GM19452 (cell line): Measurements from ENCODE around the gene ERC1.

Experiments used
- ATAC-seq: cut with Tn5 transposase; IDR thresholded peaks from one replicate; pipeline ENCODE4 v1.9.1; 2021; ENCODE audit not compliant: unreplicated experiment

The ERC1 gene

DNA sequence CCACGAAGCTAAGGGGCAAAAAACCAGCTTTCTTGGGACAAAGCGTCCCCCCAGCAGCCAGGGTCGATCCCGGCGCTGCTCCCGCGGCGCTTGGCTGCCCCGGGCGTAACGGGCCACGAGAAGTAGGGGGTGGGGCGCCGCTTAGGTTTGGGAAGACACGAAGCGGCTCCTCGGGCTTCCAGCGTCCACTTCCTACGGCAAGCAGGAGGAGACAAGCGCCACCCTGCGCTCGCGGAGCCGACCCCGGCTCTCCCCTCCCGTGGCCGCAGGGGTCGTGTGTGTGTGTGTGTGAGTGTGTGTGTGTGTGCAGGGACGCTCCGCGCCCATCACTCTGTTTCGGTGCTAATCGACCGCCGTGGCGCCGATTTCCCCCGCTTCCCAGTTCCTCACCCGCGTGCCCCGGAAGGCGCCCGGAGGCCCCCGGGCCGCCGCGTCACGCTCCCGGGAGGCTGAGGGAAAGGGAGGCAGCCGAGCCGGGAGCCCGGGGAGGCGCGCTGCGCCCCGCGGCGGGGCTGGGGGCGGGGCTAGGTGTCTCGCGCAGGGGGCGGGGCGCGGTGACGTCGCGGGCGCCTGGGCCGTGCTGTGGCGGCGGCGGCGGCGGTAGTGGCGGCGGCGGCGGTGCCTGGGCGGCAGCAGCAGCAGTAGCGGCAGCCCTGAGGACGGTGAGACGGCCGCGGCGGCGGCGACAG is at the start of gene ERC1:
ERC1 (plus strand) TSS at position 563 of the 689 bp plus-strand sequence. CDS start 36,681 bp downstream, outside the sequence.
- peak; percentile 81 for ATAC-seq

- ATAC-seq = no peak
Measured at GRCh38 chr12:943051-943450, 48.0 kb upstream of the ERC1 start.

DNA sequence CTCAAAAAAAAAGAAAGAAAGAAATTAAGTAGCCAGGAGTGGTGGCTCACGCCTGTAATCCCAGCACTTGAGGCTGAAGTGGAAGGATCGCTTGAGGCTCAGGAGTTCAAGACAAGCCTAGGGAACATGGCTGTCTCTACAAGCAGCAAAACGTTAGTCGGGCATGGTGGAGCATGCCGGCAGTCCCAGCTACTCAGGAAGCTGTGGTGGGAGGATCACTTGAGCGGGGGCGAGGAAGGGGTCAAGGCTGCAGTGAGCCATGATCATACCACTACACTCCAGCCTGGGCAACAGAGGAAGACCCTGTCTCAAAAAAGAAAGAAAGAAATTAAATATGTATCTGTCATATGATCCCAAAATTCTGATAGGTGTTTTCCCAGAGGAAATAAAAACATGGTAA is 46.8 kb upstream of the ERC1 start:
- ATAC-seq = no peak

DNA sequence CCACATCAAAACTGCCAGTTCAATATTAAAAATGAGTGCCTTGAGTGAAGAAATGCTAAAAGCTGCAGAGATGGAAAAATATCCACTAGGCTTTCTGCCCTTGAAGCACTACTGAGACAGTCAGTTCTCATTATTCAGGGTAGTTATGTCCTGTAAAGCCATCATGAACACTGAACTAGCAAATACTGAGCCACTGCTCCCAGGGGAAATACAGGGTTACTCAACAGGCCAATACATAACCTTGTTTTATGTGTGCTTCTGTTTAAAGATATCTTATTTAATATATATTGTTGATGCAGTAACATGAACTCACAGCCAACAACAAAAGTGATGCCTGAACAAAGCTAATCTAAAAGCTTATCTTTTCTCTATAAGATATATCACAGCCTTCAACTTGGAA is 44.8 kb upstream of the ERC1 start:
- ATAC-seq = no peak

DNA sequence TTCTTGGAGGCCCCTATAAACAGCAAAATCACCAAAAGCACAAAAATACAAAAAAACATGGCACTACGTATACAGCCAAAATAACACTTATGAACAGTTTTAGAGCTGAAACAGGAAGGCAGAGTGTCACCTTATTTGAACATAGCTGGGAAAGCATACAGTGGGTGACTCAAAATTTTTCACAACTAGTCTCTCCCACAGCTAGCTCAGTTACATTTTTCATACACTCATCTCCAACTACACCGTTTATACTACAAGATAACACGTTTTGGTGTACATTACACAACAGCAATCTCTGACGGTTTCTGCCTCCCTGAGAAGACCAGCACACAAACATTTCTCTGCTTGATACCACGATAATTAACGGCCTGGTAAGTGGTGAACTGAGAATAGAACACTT is 44.4 kb upstream of the ERC1 start:
- no peak for ATAC-seq

- ATAC-seq = no peak
Measured at GRCh38 chr12:948238-948637, 42.8 kb upstream of the ERC1 start.

- ATAC-seq = peak; percentile 81
Measured at GRCh38 chr12:949453-950191, 41.4 kb upstream of the ERC1 start, which contains the start of gene RAD52. Gene RAD52 (minus strand): TSS chr12:949694. CDS start chr12:933058, 16,636 bp downstream.

- no peak for ATAC-seq
Measured at GRCh38 chr12:951176-951575, 39.8 kb upstream of the ERC1 start.

DNA sequence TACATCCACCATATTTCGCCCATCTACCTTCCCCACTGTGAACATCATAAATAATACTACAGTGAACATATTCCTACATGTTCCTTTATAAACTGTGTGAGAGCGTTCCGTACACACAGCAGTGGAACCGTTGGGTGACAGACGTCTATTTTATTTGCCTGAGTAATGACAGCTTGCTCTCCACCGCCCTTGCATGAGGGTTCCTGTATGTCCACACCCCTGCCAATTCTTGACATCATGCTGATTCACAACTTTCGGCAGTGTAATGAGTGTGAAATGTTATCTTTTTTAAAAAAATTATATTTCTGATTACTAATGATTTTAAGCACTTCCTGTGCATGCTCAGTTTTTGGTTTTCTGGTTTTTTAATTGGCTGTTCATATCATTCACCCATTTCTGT is 37.2 kb upstream of the ERC1 start:
- ATAC-seq = no peak

DNA sequence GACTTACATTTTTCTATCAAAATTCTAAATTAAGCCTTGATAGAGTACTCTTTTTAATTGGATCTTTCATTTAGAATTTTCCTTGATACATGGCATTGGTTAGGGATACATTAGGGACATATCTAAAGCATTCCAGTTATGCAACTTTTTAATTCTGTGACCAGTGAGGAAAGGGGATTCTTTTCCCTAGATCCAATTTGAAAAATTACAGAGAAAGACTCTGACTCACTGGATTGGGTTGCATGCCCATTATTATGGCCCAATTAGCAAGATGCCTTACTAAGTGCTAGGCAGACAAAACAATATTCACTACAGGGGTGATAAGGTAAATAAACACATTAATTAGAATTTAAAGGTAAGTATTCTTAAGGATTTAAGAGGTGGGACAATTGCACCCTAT is 36.3 kb upstream of the ERC1 start:
- ATAC-seq = no peak

GRCh38 chr12:955939-956338 is 35.1 kb upstream of the ERC1 start:
- no peak for ATAC-seq

- ATAC-seq = peak; percentile 67
Measured at GRCh38 chr12:958588-959123, 32.4 kb upstream of the ERC1 start.

DNA sequence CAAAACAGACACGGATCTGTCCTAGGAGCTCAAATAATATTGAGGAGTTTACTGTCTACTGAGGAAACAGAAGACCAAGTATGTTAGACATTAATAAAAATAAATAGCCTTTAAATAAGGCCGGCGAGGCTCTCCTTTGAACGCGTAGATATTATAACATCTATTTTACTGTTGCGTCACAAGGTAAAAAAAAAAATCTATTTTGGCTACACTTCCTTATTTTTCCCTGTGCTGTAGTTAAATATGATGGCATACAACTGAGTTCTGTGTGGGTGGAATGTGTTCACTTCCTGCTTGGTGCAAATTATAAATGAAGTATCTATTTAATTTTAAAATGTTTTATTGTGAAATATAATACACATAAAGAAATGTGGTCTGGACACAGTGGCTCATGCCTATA is 24.3 kb upstream of the ERC1 start:
- ATAC-seq = no peak

DNA sequence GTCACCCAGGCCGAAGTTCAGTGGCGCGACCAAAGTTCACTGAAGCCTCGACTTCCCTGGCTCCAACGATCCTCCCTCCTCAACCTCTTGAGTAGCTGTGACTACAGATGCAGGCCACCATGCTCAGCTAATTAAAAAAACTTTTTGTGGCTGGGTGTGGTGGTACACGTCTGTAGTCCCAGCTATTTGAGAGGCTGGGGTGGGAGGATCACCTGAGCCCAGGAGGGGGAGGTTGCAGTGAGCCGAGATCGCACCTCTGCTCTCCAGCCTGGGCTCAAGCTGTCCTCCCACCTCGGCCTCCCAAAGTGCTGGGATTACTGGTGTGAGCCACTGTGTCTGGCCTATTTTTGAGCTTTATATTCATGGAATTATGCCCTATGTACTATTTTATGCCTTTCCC is 23.4 kb upstream of the ERC1 start:
- no peak for ATAC-seq

GRCh38 chr12:968545-968944 is 22.5 kb upstream of the ERC1 start:
- no peak for ATAC-seq

DNA sequence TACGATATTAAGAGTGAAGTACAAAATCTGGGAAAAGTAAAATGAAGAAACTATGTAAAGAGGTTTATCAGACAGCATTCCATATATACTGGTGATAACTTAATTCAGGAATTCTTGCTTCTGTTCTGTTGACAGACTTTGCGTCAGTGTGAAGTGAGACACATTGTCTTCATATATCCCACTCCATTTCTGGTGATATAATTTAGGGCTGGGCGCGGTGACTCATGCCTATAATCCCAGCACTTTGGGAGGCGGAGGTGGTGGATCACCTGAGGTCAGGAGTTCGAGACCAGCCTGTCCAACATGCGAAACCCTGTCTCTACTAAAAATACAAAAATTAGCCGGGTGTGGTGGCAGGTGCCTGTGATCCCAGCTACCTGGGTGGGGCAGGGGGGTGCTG is 21.2 kb upstream of the ERC1 start:
- no peak for ATAC-seq

DNA sequence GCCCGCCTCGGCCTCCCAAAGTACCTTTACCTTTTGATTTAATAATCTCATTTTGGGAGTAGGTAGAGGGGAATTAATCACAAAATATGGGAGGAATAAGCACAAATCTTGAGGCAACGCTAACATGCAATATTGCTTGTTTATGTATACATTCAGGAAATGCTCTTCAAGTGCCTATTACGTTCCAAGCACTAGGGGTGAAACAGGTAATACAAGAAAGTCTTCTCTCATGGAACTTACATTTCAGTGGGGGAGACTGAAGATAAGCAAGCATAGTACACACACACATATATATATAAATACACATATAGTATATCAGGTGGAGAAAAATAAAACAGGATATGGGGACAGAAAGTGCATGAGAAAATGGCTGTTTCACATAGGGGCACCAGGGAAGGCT is 19.0 kb upstream of the ERC1 start:
- ATAC-seq = no peak

- ATAC-seq = no peak
Measured at GRCh38 chr12:974271-974862, 16.7 kb upstream of the ERC1 start.

DNA sequence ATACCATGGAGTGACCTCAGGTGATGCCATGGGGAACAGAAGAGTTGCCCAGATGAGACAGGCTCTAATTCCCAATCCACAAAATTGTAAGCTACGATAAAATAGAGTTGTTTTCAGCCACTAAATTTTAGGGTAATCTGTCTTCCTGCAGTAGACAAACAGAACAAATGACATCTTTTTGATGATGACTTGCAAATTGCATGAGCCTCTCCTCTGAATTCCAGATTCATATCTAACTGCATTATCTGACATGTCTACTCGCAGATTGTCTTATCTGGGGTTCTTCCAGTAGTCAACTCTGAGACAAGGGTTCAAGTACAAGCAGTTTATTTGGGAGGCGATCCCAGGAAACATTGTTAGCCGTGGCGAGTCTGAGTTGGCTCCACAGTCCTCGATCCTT is 14.4 kb upstream of the ERC1 start:
- no peak for ATAC-seq

DNA sequence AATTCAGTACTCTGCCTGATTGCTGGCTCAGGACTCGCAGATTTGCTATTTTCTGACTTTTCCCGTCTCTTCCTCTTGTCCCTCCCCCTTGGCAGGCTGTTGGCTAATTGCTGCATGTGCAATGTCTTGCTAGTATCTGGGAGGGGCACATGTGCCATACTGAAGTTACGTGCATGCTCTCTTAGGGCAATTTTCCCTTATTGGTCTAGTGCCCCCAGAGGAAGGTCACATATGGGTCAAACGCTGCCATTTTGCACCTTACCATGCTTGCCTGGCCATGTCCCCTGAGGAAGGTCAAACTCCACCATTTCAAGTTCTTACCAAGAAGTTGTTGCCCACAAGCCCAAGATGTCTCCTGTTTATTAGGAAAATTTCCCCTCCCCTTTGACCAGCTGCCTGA is 13.9 kb upstream of the ERC1 start:
- no peak for ATAC-seq

- no peak for ATAC-seq
Measured at GRCh38 chr12:979349-979748, 11.7 kb upstream of the ERC1 start.
